ENCODE data around the gene IMMP1L.

The IMMP1L gene

DNA sequence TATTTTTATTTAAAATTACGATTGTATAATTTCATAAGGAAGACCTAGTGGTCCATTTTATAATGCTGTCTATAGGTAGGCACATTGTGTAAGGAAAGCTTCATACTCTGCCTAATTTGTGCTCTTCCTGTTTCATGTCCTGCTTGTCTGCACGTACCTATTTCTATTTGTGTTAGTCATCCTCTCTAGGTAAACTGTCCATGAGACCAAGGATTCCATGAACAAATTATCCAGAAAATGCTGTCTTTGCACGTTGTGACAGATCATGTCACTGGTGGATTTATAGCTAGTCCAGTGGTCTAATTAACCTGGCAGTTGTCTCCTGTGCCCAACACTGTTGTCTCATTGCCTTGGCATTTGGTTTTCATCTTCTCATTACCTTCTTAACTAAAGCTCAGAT is 95.1 kb downstream of the IMMP1L start:
- no peak overlapping the region for H2BK120ac ChIP-seq (ENCODE audit: insufficient read depth, low read length, poor library complexity)
- no peak overlapping the region for H3K27ac ChIP-seq (ENCODE audit: low read depth, low read length)
- no peaks in the 10 kb centered on the region for H3K9me3 ChIP-seq (ENCODE audit: insufficient read depth, low read depth, low read length)
- H4K8ac ChIP-seq (ENCODE audit: low read depth, low read length) = no peak overlapping the region
- no peak overlapping the region for H4K12ac ChIP-seq (ENCODE audit: low read depth, low read length)
- no peaks in the 10 kb centered on the region for H3K27me3 ChIP-seq (ENCODE audit: insufficient read depth, low read length)
- H2BK5ac ChIP-seq (ENCODE audit: low read depth, low read length, poor library complexity) = no peak overlapping the region
- H2AK5ac ChIP-seq (ENCODE audit: low read length) = no peak overlapping the region
- no peaks in the 10 kb centered on the region for H3K4me1 ChIP-seq (ENCODE audit: control insufficient read depth in 1 of 2, insufficient read depth in 2 of 2, low read length in 2 of 2)
- no peak overlapping the region for H3K9ac ChIP-seq (ENCODE audit: low read length)
- H3K14ac ChIP-seq (ENCODE audit: low read length) = no peak overlapping the region
- H3K79me2 ChIP-seq (ENCODE audit: control insufficient read depth, insufficient read depth, low read length, poor library complexity) = no peaks in the 10 kb centered on the region
- H2BK12ac ChIP-seq (ENCODE audit: low read length) = no peak overlapping the region
- no peak overlapping the region for H3K4ac ChIP-seq (ENCODE audit: low read depth, low read length)
- no peaks in the 10 kb centered on the region for H3K79me1 ChIP-seq (ENCODE audit: low read length)
- no CpG with 5 or more reads among the region's 3 CpGs for WGBS (ENCODE audit: extremely low coverage, insufficient coverage, insufficient read length)
- H3K36me3 ChIP-seq (ENCODE audit: control insufficient read depth in 1 of 2, insufficient read depth in 2 of 2, low read length in 2 of 2) = peaks cover 0 to 2% of the 10 kb centered on the region in 2 experiments
- H3K23ac ChIP-seq (ENCODE audit: low read length) = no peak overlapping the region
- H4K91ac ChIP-seq (ENCODE audit: low read depth, low read length) = no peak overlapping the region
- no peak for DNase-seq
- H2AFZ ChIP-seq (ENCODE audit: insufficient read depth, low read length, poor library complexity) = no peak overlapping the region
- no peak overlapping the region for H3K4me2 ChIP-seq (ENCODE audit: low read length)
- H3K18ac ChIP-seq (ENCODE audit: low read length) = no peak overlapping the region
- H3K4me3 ChIP-seq (ENCODE audit: low read depth, low read length) = no peak overlapping the region

DNA sequence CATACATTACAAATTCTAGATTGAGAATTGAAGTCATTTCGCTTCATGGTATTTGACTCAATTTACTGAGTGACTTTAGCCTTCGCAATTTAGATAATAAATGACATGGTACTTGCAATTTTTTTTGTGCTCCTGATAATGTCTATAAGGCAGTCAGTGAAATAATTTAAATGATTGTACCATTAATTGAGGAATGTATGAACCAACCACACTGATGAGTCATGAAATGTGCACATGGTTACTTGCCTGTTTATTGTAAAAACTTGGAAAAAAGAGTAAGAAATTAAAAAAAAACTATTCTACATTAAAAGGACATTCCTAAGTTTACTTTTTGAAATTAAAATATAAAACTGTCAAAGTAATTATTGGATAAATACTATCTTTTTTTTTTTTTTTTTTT is 96.5 kb downstream of the IMMP1L start:
- no peak overlapping the region for H4K12ac ChIP-seq (ENCODE audit: low read depth, low read length)
- H3K23ac ChIP-seq (ENCODE audit: low read length) = no peak overlapping the region
- no peak overlapping the region for H3K18ac ChIP-seq (ENCODE audit: low read length)
- no peaks in the 10 kb centered on the region for H3K27me3 ChIP-seq (ENCODE audit: insufficient read depth, low read length)
- H2BK120ac ChIP-seq (ENCODE audit: insufficient read depth, low read length, poor library complexity) = no peak overlapping the region
- no peak overlapping the region for H3K4ac ChIP-seq (ENCODE audit: low read depth, low read length)
- H3K27ac ChIP-seq (ENCODE audit: low read depth, low read length) = no peak overlapping the region
- no peak overlapping the region for H2AFZ ChIP-seq (ENCODE audit: insufficient read depth, low read length, poor library complexity)
- WGBS (ENCODE audit: extremely low coverage, insufficient coverage, insufficient read length) = no CpG with 5 or more reads among the region's 2 CpGs
- no peak overlapping the region for H3K9ac ChIP-seq (ENCODE audit: low read length)
- no peak overlapping the region for H3K14ac ChIP-seq (ENCODE audit: low read length)
- H4K91ac ChIP-seq (ENCODE audit: low read depth, low read length) = no peak overlapping the region
- H3K9me3 ChIP-seq (ENCODE audit: insufficient read depth, low read depth, low read length) = no peaks in the 10 kb centered on the region
- H3K79me2 ChIP-seq (ENCODE audit: control insufficient read depth, insufficient read depth, low read length, poor library complexity) = no peaks in the 10 kb centered on the region
- peaks cover 0 to 2% of the 10 kb centered on the region in 2 experiments for H3K36me3 ChIP-seq (ENCODE audit: control insufficient read depth in 1 of 2, insufficient read depth in 2 of 2, low read length in 2 of 2)
- peak in 1 of 2 donors; percentile 59 for DNase-seq
- H2AK5ac ChIP-seq (ENCODE audit: low read length) = no peak overlapping the region
- H4K8ac ChIP-seq (ENCODE audit: low read depth, low read length) = no peak overlapping the region
- H3K4me2 ChIP-seq (ENCODE audit: low read length) = no peak overlapping the region
- no peak overlapping the region for H3K4me3 ChIP-seq (ENCODE audit: low read depth, low read length)
- H3K79me1 ChIP-seq (ENCODE audit: low read length) = no peaks in the 10 kb centered on the region
- H3K4me1 ChIP-seq (ENCODE audit: control insufficient read depth in 1 of 2, insufficient read depth in 2 of 2, low read length in 2 of 2) = no peaks in the 10 kb centered on the region
- H2BK12ac ChIP-seq (ENCODE audit: low read length) = no peak overlapping the region
- H2BK5ac ChIP-seq (ENCODE audit: low read depth, low read length, poor library complexity) = no peak overlapping the region

- H2BK120ac ChIP-seq (ENCODE audit: insufficient read depth, low read length, poor library complexity) = no peak overlapping the region
- H2BK12ac ChIP-seq (ENCODE audit: low read length) = no peak overlapping the region
- no peak overlapping the region for H3K4ac ChIP-seq (ENCODE audit: low read depth, low read length)
- no CpG with 5 or more reads among the region's 2 CpGs for WGBS (ENCODE audit: extremely low coverage, insufficient coverage, insufficient read length)
- H4K12ac ChIP-seq (ENCODE audit: low read depth, low read length) = no peak overlapping the region
- DNase-seq = no peak
- no peak overlapping the region for H3K4me3 ChIP-seq (ENCODE audit: low read depth, low read length)
- H3K9me3 ChIP-seq (ENCODE audit: insufficient read depth, low read depth, low read length) = no peaks in the 10 kb centered on the region
- H3K9ac ChIP-seq (ENCODE audit: low read length) = no peak overlapping the region
- no peak overlapping the region for H3K27ac ChIP-seq (ENCODE audit: low read depth, low read length)
- H3K79me1 ChIP-seq (ENCODE audit: low read length) = no peaks in the 10 kb centered on the region
- H3K4me2 ChIP-seq (ENCODE audit: low read length) = no peak overlapping the region
- no peak overlapping the region for H4K91ac ChIP-seq (ENCODE audit: low read depth, low read length)
- H3K36me3 ChIP-seq (ENCODE audit: control insufficient read depth in 1 of 2, insufficient read depth in 2 of 2, low read length in 2 of 2) = peaks cover 0 to 2% of the 10 kb centered on the region in 2 experiments
- no peaks in the 10 kb centered on the region for H3K4me1 ChIP-seq (ENCODE audit: control insufficient read depth in 1 of 2, insufficient read depth in 2 of 2, low read length in 2 of 2)
- H3K27me3 ChIP-seq (ENCODE audit: insufficient read depth, low read length) = no peaks in the 10 kb centered on the region
- H2AK5ac ChIP-seq (ENCODE audit: low read length) = no peak overlapping the region
- no peak overlapping the region for H3K14ac ChIP-seq (ENCODE audit: low read length)
- no peaks in the 10 kb centered on the region for H3K79me2 ChIP-seq (ENCODE audit: control insufficient read depth, insufficient read depth, low read length, poor library complexity)
- H3K23ac ChIP-seq (ENCODE audit: low read length) = no peak overlapping the region
- H2BK5ac ChIP-seq (ENCODE audit: low read depth, low read length, poor library complexity) = no peak overlapping the region
- H4K8ac ChIP-seq (ENCODE audit: low read depth, low read length) = no peak overlapping the region
- H3K18ac ChIP-seq (ENCODE audit: low read length) = no peak overlapping the region
- no peak overlapping the region for H2AFZ ChIP-seq (ENCODE audit: insufficient read depth, low read length, poor library complexity)
Observed at GRCh38 chr11:31408201-31408600, 101.2 kb downstream of the IMMP1L start.

DNA sequence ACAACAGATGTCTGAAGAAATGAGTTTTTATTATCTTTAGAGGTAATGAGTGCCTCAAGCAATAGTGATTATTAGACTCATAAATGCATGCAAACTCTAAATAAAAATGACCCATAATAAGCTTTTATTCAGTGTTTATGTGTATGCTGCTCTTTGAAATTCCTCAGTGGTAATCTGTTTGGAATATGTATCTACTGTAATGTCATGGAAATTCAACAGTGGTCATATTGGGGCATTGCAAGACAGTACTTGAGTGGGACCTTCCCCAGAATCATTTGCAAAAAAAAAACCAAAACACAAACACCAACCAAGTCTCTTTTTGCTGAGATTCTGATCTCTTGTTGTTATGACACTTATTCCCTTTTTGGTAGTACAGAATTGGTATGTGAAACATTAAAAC is 104.8 kb downstream of the IMMP1L start:
- no peak overlapping the region for H3K4me3 ChIP-seq (ENCODE audit: low read depth, low read length)
- no peak overlapping the region for H2AFZ ChIP-seq (ENCODE audit: insufficient read depth, low read length, poor library complexity)
- no peak overlapping the region for H2BK120ac ChIP-seq (ENCODE audit: insufficient read depth, low read length, poor library complexity)

More for the DNA sequence above, 104.8 kb downstream of the IMMP1L start:
- H3K9ac ChIP-seq (ENCODE audit: low read length) = no peak overlapping the region
- H3K27me3 ChIP-seq (ENCODE audit: insufficient read depth, low read length) = no peaks in the 10 kb centered on the region
- H3K79me2 ChIP-seq (ENCODE audit: control insufficient read depth, insufficient read depth, low read length, poor library complexity) = no peaks in the 10 kb centered on the region
- H3K18ac ChIP-seq (ENCODE audit: low read length) = no peak overlapping the region
- no peak overlapping the region for H3K4me2 ChIP-seq (ENCODE audit: low read length)
- H2BK5ac ChIP-seq (ENCODE audit: low read depth, low read length, poor library complexity) = no peak overlapping the region
- no peak overlapping the region for H2BK12ac ChIP-seq (ENCODE audit: low read length)
- H3K4me1 ChIP-seq (ENCODE audit: control insufficient read depth in 1 of 2, insufficient read depth in 2 of 2, low read length in 2 of 2) = no peaks in the 10 kb centered on the region
- H4K12ac ChIP-seq (ENCODE audit: low read depth, low read length) = no peak overlapping the region
- no peaks in the 10 kb centered on the region for H3K79me1 ChIP-seq (ENCODE audit: low read length)
- no peak overlapping the region for H3K23ac ChIP-seq (ENCODE audit: low read length)
- no peak overlapping the region for H2AK5ac ChIP-seq (ENCODE audit: low read length)
- H3K9me3 ChIP-seq (ENCODE audit: insufficient read depth, low read depth, low read length) = no peaks in the 10 kb centered on the region
- no peaks in the 10 kb centered on the region for H3K36me3 ChIP-seq (ENCODE audit: control insufficient read depth in 1 of 2, insufficient read depth in 2 of 2, low read length in 2 of 2)
- no peak overlapping the region for H3K4ac ChIP-seq (ENCODE audit: low read depth, low read length)
- no peak overlapping the region for H4K91ac ChIP-seq (ENCODE audit: low read depth, low read length)
- H3K14ac ChIP-seq (ENCODE audit: low read length) = no peak overlapping the region
- DNase-seq = no peak
- H4K8ac ChIP-seq (ENCODE audit: low read depth, low read length) = no peak overlapping the region
- H3K27ac ChIP-seq (ENCODE audit: low read depth, low read length) = no peak overlapping the region

Data from trophoblast cell (in vitro differentiated cells and primary cell).